Subcutaneous adipose tissue (tissue), 4 donors: ENCODE data around the gene HS3ST1. TPM values are rescaled to one million over a fixed set of nuclear protein-coding genes. Genes with fewer than 3 reads are reported as not detected.

Experiments
- CTCF ChIP-seq: fragments of 450-650 bp; IDR thresholded peaks from one replicate; pipeline ENCODE4 v1.5.1; 2016; ENCODE audit warnings: low read depth, mild to moderate bottlenecking, control low read depth, antibody characterized with exemption, moderate library complexity
- total RNA-seq, 4 donors: library from RNA; depleted of rRNA; stranded (reverse); fragments of >200 nt; gene quantifications; one replicate each; pipeline ENCODE4 v1.1.0, GENCODE V29; 2016

Gene HS3ST1
- total RNA-seq, 4 donors from 2014 or later = 0.16 to 2.1 (median 1.3) TPM

- no peak for TF ChIP-seq CTCF
Observed at GRCh38 chr4:11469650-11470437, 41.1 kb upstream of the HS3ST1 start.

GRCh38 chr4:11468901-11469300, 40.2 kb upstream of the HS3ST1 start:
- no peak for TF ChIP-seq CTCF

GRCh38 chr4:11467931-11468330, 39.2 kb upstream of the HS3ST1 start:
- no peak for TF ChIP-seq CTCF

GRCh38 chr4:11463707-11464106, 35.0 kb upstream of the HS3ST1 start:
- TF ChIP-seq CTCF = no peak

- TF ChIP-seq CTCF = no peak
Observed at GRCh38 chr4:11456401-11456800, 27.7 kb upstream of the HS3ST1 start.

GRCh38 chr4:11455201-11455835, 26.6 kb upstream of the HS3ST1 start:
- TF ChIP-seq CTCF = no peak

- TF ChIP-seq CTCF = no peak
Observed at GRCh38 chr4:11451716-11452115, 23.0 kb upstream of the HS3ST1 start.
